ENCODE data around the gene NTSR2. TPM values are rescaled to one million over a fixed set of nuclear protein-coding genes. Genes with fewer than 3 reads are reported as not detected.

The NTSR2 gene
- total and polyA plus RNA-seq, 2 donors (not counting 3 experiments of a cell fraction or from before 2014, with no cell fraction given): not detected

GRCh38 chr2:11708106-11708505 lies 38.1 kb upstream of the NTSR2 start:
- Histone ChIP-seq H3K36me3 (ENCODE audit: control insufficient read depth in 2 of 2, extremely low read depth in 1 of 2, insufficient read depth in 2 of 2, low read length in 2 of 2) (no peaks in the 10 kb centered on the region), H3K9me1 (replicated peaks; ENCODE audit: control insufficient read depth, extremely low read depth, insufficient read depth, low read length) (no peaks in the 10 kb centered on the region), H3K4me1 (ENCODE audit: control insufficient read depth, extremely low read depth, insufficient read depth, low read length) (peaks cover 4% of the 10 kb centered on the region), H3K9me3 (replicated peaks; ENCODE audit: control insufficient read depth, insufficient read depth, low read length) (no peaks in the 10 kb centered on the region), H3K79me2 (ENCODE audit: control insufficient read depth, insufficient read depth, low read length) (no peaks in the 10 kb centered on the region), H4K20me1 (replicated peaks; ENCODE audit: control insufficient read depth, extremely low read depth, insufficient read depth, low read length) (no peaks in the 10 kb centered on the region), H2AFZ (ENCODE audit: low read depth, low read length) (no peak overlapping the region), H3K4me2 (ENCODE audit: insufficient read depth, low read length) (no peak overlapping the region), H3K4me3 (replicated peaks in 1 of 3; ENCODE audit: insufficient read depth in 1 of 3, low read depth in 1 of 3, low read length in 3 of 3) (no peak overlapping the region), H3K27me3 (ENCODE audit: control insufficient read depth in 2 of 2, insufficient read depth in 2 of 2, low read length in 2 of 2) (no peaks in the 10 kb centered on the region), H3K9ac (replicated peaks; ENCODE audit: extremely low read depth, insufficient read depth, low read length) (no peak overlapping the region), H3K27ac (ENCODE audit: insufficient read depth, low read depth, low read length) (no peak overlapping the region)
- dilution Hi-C loops (cut with MboI; ENCODE audit: extremely low pct_ligation_motif_present, low sequenced_read_pairs): no loop called here
- TF ChIP-seq MAX (IDR thresholded peaks at IDR 0.05; ENCODE audit: insufficient read depth, insufficient read length) (no peak), GATA2 (IDR thresholded peaks at IDR 0.05; ENCODE audit: insufficient read depth, insufficient read length, low read depth, low read length) (no peak)
- intact Hi-C loops (cut with micrococcal nuclease): no loop called here
- DNase-seq (ENCODE audit: low read depth, low spot score) (no peak), FAIRE-seq (no peak)
- no TSS peak for BruUV-seq (replicated peaks)
- CTCF ChIA-PET: interaction anchor here (1.1 to 2.2 kb wide), 3 partner anchors 8 to 15 kb away, joined by 3 to 8 read pairs (median 3); no protein-coding TSS in a partner anchor
- POLR2A ChIA-PET: no interaction called here

GRCh38 chr2:11705711-11706110 lies 35.7 kb upstream of the NTSR2 start:
- BruUV-seq (replicated peaks): no TSS peak
- Histone ChIP-seq H4K20me1 (replicated peaks; ENCODE audit: control insufficient read depth, extremely low read depth, insufficient read depth, low read length) (no peaks in the 10 kb centered on the region), H3K27ac (ENCODE audit: insufficient read depth, low read depth, low read length) (no peak overlapping the region), H3K4me2 (ENCODE audit: insufficient read depth, low read length) (no peak overlapping the region), H3K9me1 (replicated peaks; ENCODE audit: control insufficient read depth, extremely low read depth, insufficient read depth, low read length) (no peaks in the 10 kb centered on the region), H3K4me3 (replicated peaks in 1 of 3; ENCODE audit: insufficient read depth in 1 of 3, low read depth in 1 of 3, low read length in 3 of 3) (no peak overlapping the region), H3K4me1 (ENCODE audit: control insufficient read depth, extremely low read depth, insufficient read depth, low read length) (peaks cover 4% of the 10 kb centered on the region), H3K79me2 (ENCODE audit: control insufficient read depth, insufficient read depth, low read length) (no peaks in the 10 kb centered on the region), H3K9me3 (replicated peaks; ENCODE audit: control insufficient read depth, insufficient read depth, low read length) (no peaks in the 10 kb centered on the region), H3K36me3 (ENCODE audit: control insufficient read depth in 2 of 2, extremely low read depth in 1 of 2, insufficient read depth in 2 of 2, low read length in 2 of 2) (no peaks in the 10 kb centered on the region), H3K9ac (replicated peaks; ENCODE audit: extremely low read depth, insufficient read depth, low read length) (no peak overlapping the region), H3K27me3 (ENCODE audit: control insufficient read depth in 2 of 2, insufficient read depth in 2 of 2, low read length in 2 of 2) (no peaks in the 10 kb centered on the region), H2AFZ (ENCODE audit: low read depth, low read length) (no peak overlapping the region)
- intact Hi-C loops (cut with micrococcal nuclease): no loop called here
- POLR2A ChIA-PET: no interaction called here
- DNase-seq (ENCODE audit: low read depth, low spot score) (no peak), FAIRE-seq (no peak)
- TF ChIP-seq EZH2 (IDR thresholded peaks at IDR 0.05; ENCODE audit: borderline replicate concordance, low read depth, low read length, severe bottlenecking): no peak
- no peak for TF ChIP-seq GATA2 (IDR thresholded peaks at IDR 0.05; ENCODE audit: insufficient read depth, insufficient read length, low read depth, low read length)
- no peak for TF ChIP-seq FOS (IDR thresholded peaks at IDR 0.05; ENCODE audit: borderline replicate concordance, insufficient read depth, low read length)
- TF ChIP-seq MAX (IDR thresholded peaks at IDR 0.05; ENCODE audit: insufficient read depth, insufficient read length): no peak
- no peak for TF ChIP-seq MYC (IDR thresholded peaks at IDR 0.05; ENCODE audit: low read depth, low read length)
- TF ChIP-seq POLR2AphosphoS5 (IDR thresholded peaks at IDR 0.05; ENCODE audit: insufficient read depth, low read depth, low read length): no peak
- no peak for TF ChIP-seq POLR2A (IDR thresholded peaks at IDR 0.05; ENCODE audit: low read depth, low read length)
- no peak for TF ChIP-seq JUN (IDR thresholded peaks at IDR 0.05; ENCODE audit: borderline replicate concordance, insufficient read depth, insufficient read length, low read depth)
- TF ChIP-seq CTCF (IDR thresholded peaks at IDR 0.05; ENCODE audit: extremely low read depth in 1 of 2, insufficient read depth in 1 of 2, low read depth in 1 of 2, low read length in 2 of 2): no peak
- CTCF ChIA-PET: interaction anchor here (0.8 to 1.5 kb wide), 3 partner anchors 9 to 33 kb away, joined by 3 to 4 read pairs (median 3); no protein-coding TSS in a partner anchor
- dilution Hi-C loops (cut with MboI; ENCODE audit: extremely low pct_ligation_motif_present, low sequenced_read_pairs): no loop called here
